ENCODE data around the gene DIP2C. TPM values are rescaled to one million over a fixed set of nuclear protein-coding genes. Genes with fewer than 3 reads are reported as not detected.

DIP2C gene
- polyA plus RNA-seq, 1 of the 3 experiments (the other 2 are of a cell fraction), result 8.7 TPM

DNA sequence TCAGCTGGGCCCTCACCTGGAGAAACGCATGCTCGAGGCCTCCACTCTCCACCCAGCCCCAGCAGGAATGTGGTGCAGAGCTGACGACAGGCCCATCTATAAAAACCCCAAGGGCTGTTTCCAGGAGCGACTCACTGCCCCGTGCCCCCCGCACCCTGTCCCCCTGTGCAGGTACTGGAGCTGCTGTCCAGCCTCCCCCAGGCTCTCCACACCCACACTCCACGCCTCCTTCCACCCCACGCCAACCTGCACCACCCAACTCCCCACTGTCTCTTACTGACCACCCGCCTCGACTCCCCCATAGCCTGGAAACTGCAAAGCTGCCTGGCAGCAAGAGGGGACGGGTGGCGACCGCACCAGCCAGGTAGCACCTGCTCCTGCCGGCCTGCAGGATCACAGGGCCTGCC is 43.3 kb downstream of the DIP2C start:
- H3K9ac ChIP-seq, result no peak overlapping the region
- CTCF ChIA-PET, result no interaction called here
- H2AFZ ChIP-seq (ENCODE audit: low read depth), result no peak overlapping the region
- DNase-seq, result no peak
- no peak overlapping the region for H3K4me3 ChIP-seq (ENCODE audit: low read depth in 2 of 2, low read length in 1 of 2)
- peaks cover 76% of the 10 kb centered on the region for H3K79me2 ChIP-seq (ENCODE audit: insufficient read depth)
- WGBS (ENCODE audit: low lambda C conversion rate), result 94% methylated on average over 11 of the region's 14 CpGs
- H3K27me3 ChIP-seq (ENCODE audit: insufficient read depth), result no peaks in the 10 kb centered on the region
- H4K20me1 ChIP-seq (ENCODE audit: insufficient read depth), result peaks cover 81% of the 10 kb centered on the region
- H3F3A ChIP-seq (replicated peaks; ENCODE audit: insufficient read depth), result peaks cover 19% of the 10 kb centered on the region
- H3K9me3 ChIP-seq, result no peaks in the 10 kb centered on the region
- TF ChIP-seq EZH2phosphoT487 (IDR thresholded peaks at IDR 0.05; ENCODE audit: borderline replicate concordance, low read depth) (no peak), ZBTB33 (IDR thresholded peaks at IDR 0.05; ENCODE audit: borderline replicate concordance, low read depth) (no peak), GATA2 (CRISPR knock-in tag; IDR thresholded peaks at IDR 0.05) (no peak)
- POLR2A ChIA-PET, result no interaction called here
- no peaks in the 10 kb centered on the region for H3K9me2 ChIP-seq
- no peak overlapping the region for H3K4me2 ChIP-seq
- H3K27ac ChIP-seq (ENCODE audit: low read depth in 2 of 2, low read length in 1 of 2), result no peak overlapping the region
- H3K4me1 ChIP-seq (ENCODE audit: control insufficient read depth in 1 of 2, insufficient read depth in 2 of 2, low read depth in 1 of 2, low read length in 1 of 2), result peaks cover 0 to 10% of the 10 kb centered on the region in 2 experiments; a peak in 1 of 4 replicates
- H3K36me3 ChIP-seq (replicated peaks in 1 of 2; ENCODE audit: control insufficient read depth in 1 of 2, insufficient read depth in 2 of 2, low read length in 1 of 2), result peaks cover 0 to 4% of the 10 kb centered on the region in 2 experiments

GRCh38 chr10:644943-645334 is 44.5 kb downstream of the DIP2C start:
- Histone ChIP-seq H3K79me2 (ENCODE audit: insufficient read depth) (peaks cover 74% of the 10 kb centered on the region), H2AFZ (ENCODE audit: low read depth) (no peak overlapping the region), H3K27ac (ENCODE audit: low read depth in 2 of 2, low read length in 1 of 2) (no peak overlapping the region), H3K9ac (no peak overlapping the region), H3F3A (replicated peaks; ENCODE audit: insufficient read depth) (peaks cover 19% of the 10 kb centered on the region), H3K9me2 (no peaks in the 10 kb centered on the region), H3K9me3 (no peaks in the 10 kb centered on the region), H4K20me1 (ENCODE audit: insufficient read depth) (peaks cover 78% of the 10 kb centered on the region), H3K4me3 (ENCODE audit: low read depth in 2 of 2, low read length in 1 of 2) (no peak overlapping the region), H3K4me2 (no peak overlapping the region), H3K27me3 (ENCODE audit: insufficient read depth) (no peaks in the 10 kb centered on the region), H3K36me3 (replicated peaks in 1 of 2; ENCODE audit: control insufficient read depth in 1 of 2, insufficient read depth in 2 of 2, low read length in 1 of 2) (peaks cover 0 to 4% of the 10 kb centered on the region in 2 experiments), H3K4me1 (ENCODE audit: control insufficient read depth in 1 of 2, insufficient read depth in 2 of 2, low read depth in 1 of 2, low read length in 1 of 2) (no peaks in the 10 kb centered on the region; a peak in 1 of 4 replicates)
- POLR2A ChIA-PET, result no interaction called here
- CTCF ChIA-PET, result interaction anchor here (1.2 to 1.3 kb wide), 2 partner anchors 15 to 37 kb away, joined by 3 read pairs; no protein-coding TSS in a partner anchor
- DNase-seq, result no peak
- TF ChIP-seq NRF1 (IDR thresholded peaks at IDR 0.05; ENCODE audit: low read depth, low read length), result no peak
- TF ChIP-seq, protein P1, sequence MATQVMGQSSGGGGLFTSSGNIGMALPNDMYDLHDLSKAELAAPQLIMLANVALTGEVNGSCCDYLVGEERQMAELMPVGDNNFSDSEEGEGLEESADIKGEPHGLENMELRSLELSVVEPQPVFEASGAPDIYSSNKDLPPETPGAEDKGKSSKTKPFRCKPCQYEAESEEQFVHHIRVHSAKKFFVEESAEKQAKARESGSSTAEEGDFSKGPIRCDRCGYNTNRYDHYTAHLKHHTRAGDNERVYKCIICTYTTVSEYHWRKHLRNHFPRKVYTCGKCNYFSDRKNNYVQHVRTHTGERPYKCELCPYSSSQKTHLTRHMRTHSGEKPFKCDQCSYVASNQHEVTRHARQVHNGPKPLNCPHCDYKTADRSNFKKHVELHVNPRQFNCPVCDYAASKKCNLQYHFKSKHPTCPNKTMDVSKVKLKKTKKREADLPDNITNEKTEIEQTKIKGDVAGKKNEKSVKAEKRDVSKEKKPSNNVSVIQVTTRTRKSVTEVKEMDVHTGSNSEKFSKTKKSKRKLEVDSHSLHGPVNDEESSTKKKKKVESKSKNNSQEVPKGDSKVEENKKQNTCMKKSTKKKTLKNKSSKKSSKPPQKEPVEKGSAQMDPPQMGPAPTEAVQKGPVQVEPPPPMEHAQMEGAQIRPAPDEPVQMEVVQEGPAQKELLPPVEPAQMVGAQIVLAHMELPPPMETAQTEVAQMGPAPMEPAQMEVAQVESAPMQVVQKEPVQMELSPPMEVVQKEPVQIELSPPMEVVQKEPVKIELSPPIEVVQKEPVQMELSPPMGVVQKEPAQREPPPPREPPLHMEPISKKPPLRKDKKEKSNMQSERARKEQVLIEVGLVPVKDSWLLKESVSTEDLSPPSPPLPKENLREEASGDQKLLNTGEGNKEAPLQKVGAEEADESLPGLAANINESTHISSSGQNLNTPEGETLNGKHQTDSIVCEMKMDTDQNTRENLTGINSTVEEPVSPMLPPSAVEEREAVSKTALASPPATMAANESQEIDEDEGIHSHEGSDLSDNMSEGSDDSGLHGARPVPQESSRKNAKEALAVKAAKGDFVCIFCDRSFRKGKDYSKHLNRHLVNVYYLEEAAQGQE (IDR thresholded peaks at IDR 0.05; ENCODE audit: low read depth, low read length), result no peak
- TF ChIP-seq GATA2 (CRISPR knock-in tag; IDR thresholded peaks at IDR 0.05), result no peak
- TF ChIP-seq YY1 (IDR thresholded peaks at IDR 0.05; ENCODE audit: low read depth), result no peak
- no peak for TF ChIP-seq GABPA (IDR thresholded peaks at IDR 0.05; ENCODE audit: low read depth)
- TF ChIP-seq ELF1 (IDR thresholded peaks at IDR 0.05), result no peak
- no peak for TF ChIP-seq MXI1 (IDR thresholded peaks at IDR 0.05; ENCODE audit: low read depth, low read length)
- no peak for TF ChIP-seq JUND (IDR thresholded peaks at IDR 0.05)
- no peak for TF ChIP-seq RCOR1 (IDR thresholded peaks at IDR 0.05; ENCODE audit: low read length)
- TF ChIP-seq SMC3 (IDR thresholded peaks at IDR 0.05; ENCODE audit: low read depth, low read length), result no peak
- no peak for TF ChIP-seq FOSL2 (IDR thresholded peaks at IDR 0.05; ENCODE audit: borderline replicate concordance, low read depth)
- TF ChIP-seq NFIC (IDR thresholded peaks at IDR 0.05; ENCODE audit: borderline replicate concordance), result no peak
- no peak for TF ChIP-seq TEAD4 (IDR thresholded peaks at IDR 0.05; ENCODE audit: borderline replicate concordance, insufficient read depth)
- TF ChIP-seq, protein P2, sequence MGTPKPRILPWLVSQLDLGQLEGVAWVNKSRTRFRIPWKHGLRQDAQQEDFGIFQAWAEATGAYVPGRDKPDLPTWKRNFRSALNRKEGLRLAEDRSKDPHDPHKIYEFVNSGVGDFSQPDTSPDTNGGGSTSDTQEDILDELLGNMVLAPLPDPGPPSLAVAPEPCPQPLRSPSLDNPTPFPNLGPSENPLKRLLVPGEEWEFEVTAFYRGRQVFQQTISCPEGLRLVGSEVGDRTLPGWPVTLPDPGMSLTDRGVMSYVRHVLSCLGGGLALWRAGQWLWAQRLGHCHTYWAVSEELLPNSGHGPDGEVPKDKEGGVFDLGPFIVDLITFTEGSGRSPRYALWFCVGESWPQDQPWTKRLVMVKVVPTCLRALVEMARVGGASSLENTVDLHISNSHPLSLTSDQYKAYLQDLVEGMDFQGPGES (IDR thresholded peaks at IDR 0.05; ENCODE audit: low read depth, low read length), result no peak
- 97% methylated on average over 5 of the region's 5 CpGs for WGBS (ENCODE audit: low lambda C conversion rate)
